Suprapubic skin (tissue), 4 donors: ENCODE data around the gene CAB39L.

Source experiments
- CTCF ChIP-seq, 2 donors: fragments of 200-600 bp in 1 of 2; fragments of 450-650 bp in 1 of 2; sonication (generic) in 1 of 2; IDR thresholded peaks; one replicate each; pipeline ENCODE4 v1.5.1; 2016 to 2019; ENCODE audit warnings: antibody characterized with exemption in 2 of 2, mild to moderate bottlenecking in 1 of 2, moderate library complexity in 1 of 2
- EP300 ChIP-seq: sonication (generic); formaldehyde crosslinking; IDR thresholded peaks from one replicate; pipeline ENCODE4 v1.6.1; 2017; ENCODE audit warnings: antibody characterized with exemption
- POLR2A ChIP-seq, 2 donors: fragments of 450-650 bp; IDR thresholded peaks; one replicate each; pipeline ENCODE4 v1.6.1; 2017; ENCODE audit warnings: antibody characterized with exemption in 2 of 2, mild to moderate bottlenecking in 2 of 2, moderate library complexity in 2 of 2
- POLR2AphosphoS5 ChIP-seq, 3 donors: sonication (generic); formaldehyde crosslinking; IDR thresholded peaks; one replicate each; pipeline ENCODE4 v1.6.1; 2017; ENCODE audit warnings: antibody characterized with exemption in 3 of 3

GRCh38 chr13:49417161-49417560 is 26.7 kb downstream of the CAB39L start:
- TF ChIP-seq CTCF (IDR thresholded peaks at IDR 0.05) = no peak
- TF ChIP-seq POLR2AphosphoS5 (IDR thresholded peaks at IDR 0.05) = no peak
- TF ChIP-seq EP300 = no peak
- no peak for TF ChIP-seq POLR2A (IDR thresholded peaks at IDR 0.05)
